T-helper 17 cell (primary cell): ENCODE measurements around the gene AXIN1. TPM values are rescaled to one million over a fixed set of nuclear protein-coding genes. Genes with fewer than 3 reads are reported as not detected.
A peak's percentile ranks its signal among the peaks of the same experiment; 100 is the strongest.
"Not testable (repeated sequence)": the region's sequence is repeated elsewhere in the genome, so short reads cannot be mapped to it uniquely, and the experiment has no call there.

Experiments used
- ATAC-seq: fragments of 150-1000 bp; cut with Tn5 transposase; 2 replicates; pipeline ENCODE4 v1.10.0; 2021; ENCODE audit warnings: mild to moderate bottlenecking, moderate library complexity
- DNase-seq, 3 donors: peaks; one replicate each; pipeline versions ENCODE4 v3.0.0 to v3.0.0-alpha.2; 2020 to 2021
- H3K9me3 ChIP-seq: one replicate; pipeline ENCODE4 v1.7.0; 2013; ENCODE audit warnings: low read length, mild to moderate bottlenecking; ENCODE audit not compliant: control insufficient read depth, poor library complexity, severe bottlenecking
- H3K27ac Mint-ChIP-seq: one replicate; pipeline ENCODE4 v1.8.0; 2022; ENCODE audit warnings: mild to moderate bottlenecking, moderate library complexity, mixed read lengths
- H3K27me3 Mint-ChIP-seq: one replicate; pipeline ENCODE4 v1.8.0; 2022; ENCODE audit warnings: mixed read lengths
- H3K36me3 Mint-ChIP-seq: one replicate; pipeline ENCODE4 v1.8.0; 2022; ENCODE audit warnings: low read depth, mixed read lengths
- H3K4me1 Mint-ChIP-seq: one replicate; pipeline ENCODE4 v1.8.0; 2022; ENCODE audit warnings: mild to moderate bottlenecking, mixed read lengths
- H3K4me3 Mint-ChIP-seq: one replicate; pipeline ENCODE4 v1.8.0; 2022; ENCODE audit warnings: mild to moderate bottlenecking, moderate library complexity, mixed read lengths
- total RNA-seq, 4 donors: library from RNA in 2 of 4; stranded (reverse) in 2 of 4; gene quantifications; one replicate each; pipeline ENCODE4 v1.2.3 and lab custom pipeline; 2022 to 2026

The AXIN1 gene
- total RNA-seq, 2 donors from 2014 or later, result 38.9 to 42.5 TPM

DNA sequence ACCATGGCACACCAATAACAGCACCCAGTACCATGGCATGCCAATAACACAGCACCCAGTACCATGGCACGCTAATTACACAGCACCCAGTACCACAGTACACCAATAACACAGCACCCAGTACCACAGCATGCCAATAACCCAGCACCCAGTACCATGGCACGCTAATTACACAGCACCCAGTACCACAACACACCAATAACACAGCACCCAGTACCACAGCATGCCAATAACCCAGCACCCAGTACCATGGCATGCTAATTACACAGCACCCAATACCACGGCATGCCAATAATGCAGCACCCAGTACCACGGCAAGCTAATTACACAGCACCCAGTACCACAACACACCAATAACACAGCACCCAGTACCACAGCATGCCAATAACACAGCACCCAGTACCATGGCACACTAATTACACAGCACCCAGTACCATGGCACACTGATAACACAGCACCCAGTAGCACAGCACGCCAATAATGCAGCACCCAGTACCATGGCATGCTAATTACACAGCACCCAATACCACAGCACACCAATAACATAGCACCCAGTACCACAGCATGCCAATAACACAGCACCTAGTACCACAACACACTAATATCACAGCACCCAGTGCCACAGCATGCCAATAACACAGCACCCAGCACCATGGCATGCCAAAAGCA is 18.2 kb downstream of the AXIN1 start:
- not testable (repeated sequence) for H3K36me3 Mint-ChIP-seq, H3K27me3 Mint-ChIP-seq, ATAC-seq, H3K9me3 ChIP-seq, DNase-seq, H3K4me3 Mint-ChIP-seq, H3K27ac Mint-ChIP-seq
- H3K4me1 Mint-ChIP-seq, result peaks cover 48% of the 10 kb centered on the region

GRCh38 chr16:333406-334094 is 19.0 kb downstream of the AXIN1 start:
- Mint-ChIP-seq H3K4me1 (peaks cover 44% of the 10 kb centered on the region), H3K27ac (no peak overlapping the region), H3K27me3 (no peaks in the 10 kb centered on the region), H3K4me3 (no peak overlapping the region), H3K36me3 (no peaks in the 10 kb centered on the region)
- no peaks in the 10 kb centered on the region for H3K9me3 ChIP-seq
- no peak for ATAC-seq
- no peak for DNase-seq

- not testable (repeated sequence) for DNase-seq, H3K36me3 Mint-ChIP-seq, ATAC-seq, H3K27me3 Mint-ChIP-seq, H3K9me3 ChIP-seq, H3K4me3 Mint-ChIP-seq
- Mint-ChIP-seq H3K27ac (peak overlapping the region; percentile 24), H3K4me1 (peaks cover 45% of the 10 kb centered on the region)
These were observed 21.2 kb downstream of the AXIN1 start for GRCh38 chr16:331181-331814.

DNA sequence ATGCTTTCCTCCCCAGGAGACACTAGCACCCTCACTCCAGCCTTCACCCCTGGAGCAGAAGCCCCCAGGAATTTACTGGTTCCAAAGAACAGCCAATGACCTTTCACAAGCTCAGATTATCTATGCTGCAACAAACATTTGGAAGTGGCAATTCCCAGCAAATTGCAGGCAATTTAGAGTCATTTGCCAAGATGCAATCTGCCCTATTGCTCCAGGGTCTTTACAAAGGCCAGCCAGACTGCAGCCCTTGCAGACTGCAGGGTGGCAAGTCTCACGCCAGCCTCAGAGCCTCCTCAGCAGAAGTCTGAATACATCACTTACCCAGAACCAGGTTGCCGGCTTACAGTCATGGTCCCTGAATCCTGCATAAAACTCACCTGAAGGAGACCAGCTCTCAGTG is 21.8 kb downstream of the AXIN1 start:
- no peaks in the 10 kb centered on the region for H3K27me3 Mint-ChIP-seq
- H3K4me1 Mint-ChIP-seq, result peaks cover 46% of the 10 kb centered on the region
- H3K9me3 ChIP-seq, result no peaks in the 10 kb centered on the region
- no peaks in the 10 kb centered on the region for H3K36me3 Mint-ChIP-seq
- no peak overlapping the region for H3K4me3 Mint-ChIP-seq
- ATAC-seq, result no peak
- no peak for DNase-seq
- H3K27ac Mint-ChIP-seq, result no peak overlapping the region

- ATAC-seq (no peak), DNase-seq (no peak)
- H3K9me3 ChIP-seq, result no peaks in the 10 kb centered on the region
- H3K27me3 Mint-ChIP-seq, result no peaks in the 10 kb centered on the region
- no peaks in the 10 kb centered on the region for H3K36me3 Mint-ChIP-seq
- peak overlapping the region; percentile 91 for H3K27ac Mint-ChIP-seq
- H3K4me1 Mint-ChIP-seq, result peaks cover 37% of the 10 kb centered on the region
- H3K4me3 Mint-ChIP-seq, result peak overlapping the region; percentile 84
These were observed 27.0 kb downstream of the AXIN1 start for GRCh38 chr16:325375-326145.

DNA sequence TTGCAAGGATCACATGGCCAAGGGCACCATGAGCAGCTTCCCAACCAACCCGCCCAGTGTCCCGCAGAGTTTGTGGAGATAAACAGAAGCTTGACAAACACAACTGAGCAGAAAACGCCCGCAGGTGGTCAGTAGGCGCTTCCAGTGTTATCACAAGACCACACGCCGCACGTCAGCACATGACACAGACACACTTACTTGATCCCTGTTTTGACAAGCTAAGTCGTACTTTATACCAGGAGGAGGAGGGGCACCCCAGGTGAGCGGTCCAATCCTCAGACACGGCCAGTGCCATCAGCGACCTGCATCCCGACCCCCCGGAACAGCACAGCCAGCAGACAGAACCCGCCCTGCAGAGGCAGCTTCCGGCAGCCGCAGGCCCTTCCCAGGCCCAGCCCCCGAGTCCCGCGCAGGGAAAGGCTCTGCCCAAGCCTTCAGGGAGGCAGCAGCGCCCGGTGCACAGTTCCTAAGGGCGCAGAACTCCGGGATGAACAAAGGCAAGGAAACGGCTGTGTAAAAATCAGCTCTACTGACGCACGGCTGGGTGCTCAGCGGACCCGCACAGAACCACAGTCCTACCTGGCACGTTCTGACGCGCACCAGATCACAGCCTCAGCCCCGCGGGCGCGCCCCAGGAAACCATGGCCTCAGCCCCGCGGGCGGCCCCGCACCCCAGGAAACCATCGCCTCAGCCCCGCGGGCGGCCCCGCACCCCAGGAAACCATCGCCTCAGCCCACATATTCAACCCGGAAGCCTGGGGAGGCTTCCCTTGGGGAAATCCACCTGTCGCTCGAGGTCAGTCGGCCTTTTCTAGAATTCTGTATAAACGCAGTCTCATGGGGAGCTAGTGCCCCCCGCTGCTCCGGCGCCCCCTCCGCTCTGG is 27.8 kb downstream of the AXIN1 start:
- peaks cover 38% of the 10 kb centered on the region for H3K4me1 Mint-ChIP-seq
- peak overlapping the region; percentile 84 for H3K4me3 Mint-ChIP-seq
- peak; percentile 88 for ATAC-seq

DNA sequence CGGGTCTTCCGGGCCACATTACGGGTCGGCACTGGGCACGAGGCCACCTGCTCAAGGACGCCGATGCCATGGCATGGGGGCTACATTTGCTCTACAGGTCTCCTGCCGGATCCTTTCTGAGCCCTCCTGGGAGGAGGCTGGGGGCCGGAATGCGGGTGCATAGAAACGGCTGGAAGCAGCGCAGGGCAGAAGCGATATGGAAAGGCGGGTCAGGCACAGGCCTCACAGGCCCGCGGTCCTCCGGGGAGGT is 28.4 kb downstream of the AXIN1 start:
- ATAC-seq (no peak), DNase-seq (no peak)
- no peaks in the 10 kb centered on the region for H3K9me3 ChIP-seq
- Mint-ChIP-seq H3K36me3 (peaks cover 5% of the 10 kb centered on the region), H3K27me3 (no peaks in the 10 kb centered on the region), H3K4me3 (peak overlapping the region; percentile 84), H3K4me1 (peaks cover 41% of the 10 kb centered on the region), H3K27ac (peak overlapping the region; percentile 91)

More for the DNA sequence above, 27.8 kb downstream of the AXIN1 start:
- Mint-ChIP-seq H3K27me3 (no peaks in the 10 kb centered on the region), H3K36me3 (peaks cover 4% of the 10 kb centered on the region), H3K27ac (peak overlapping the region; percentile 91)
- DNase-seq, result peak; percentile 67 to 79 (median 75)
- no peaks in the 10 kb centered on the region for H3K9me3 ChIP-seq

GRCh38 chr16:322476-323143 is 29.9 kb downstream of the AXIN1 start:
- peak overlapping the region; percentile 33 for H3K4me3 Mint-ChIP-seq
- DNase-seq (no peak), ATAC-seq (no peak)
- peaks cover 5% of the 10 kb centered on the region for H3K36me3 Mint-ChIP-seq
- no peaks in the 10 kb centered on the region for H3K9me3 ChIP-seq
- H3K27ac Mint-ChIP-seq, result peak overlapping the region; percentile 91
- peaks cover 47% of the 10 kb centered on the region for H3K4me1 Mint-ChIP-seq
- H3K27me3 Mint-ChIP-seq, result no peaks in the 10 kb centered on the region

- H3K9me3 ChIP-seq, result no peaks in the 10 kb centered on the region
- H3K4me1 Mint-ChIP-seq, result peaks cover 47% of the 10 kb centered on the region
- DNase-seq (no peak), ATAC-seq (no peak)
- H3K27me3 Mint-ChIP-seq, result no peaks in the 10 kb centered on the region
- no peak overlapping the region for H3K27ac Mint-ChIP-seq
- no peak overlapping the region for H3K4me3 Mint-ChIP-seq
- peaks cover 5% of the 10 kb centered on the region for H3K36me3 Mint-ChIP-seq
These were observed 31.0 kb downstream of the AXIN1 start for GRCh38 chr16:321532-321931.

DNA sequence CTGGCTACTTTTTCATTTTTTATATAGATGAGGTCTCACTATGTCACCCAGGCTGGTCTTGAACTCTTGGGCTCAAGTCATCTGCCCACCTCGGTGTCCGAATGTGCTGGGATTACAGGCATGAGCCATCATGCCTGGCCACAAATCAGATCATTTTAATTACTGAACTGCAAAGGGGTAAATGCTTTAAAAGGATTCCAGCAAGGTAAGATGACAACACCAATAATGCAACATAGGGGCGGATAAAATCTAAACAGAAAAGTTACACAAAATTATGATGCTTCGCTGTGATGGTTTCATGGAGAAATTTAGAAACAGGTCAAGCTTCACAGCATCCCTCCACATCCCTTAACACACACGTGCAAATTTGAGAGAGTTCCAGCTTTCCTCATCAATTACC is 32.3 kb downstream of the AXIN1 start:
- Mint-ChIP-seq H3K36me3 (peaks cover 5% of the 10 kb centered on the region), H3K4me3 (no peak overlapping the region), H3K4me1 (peaks cover 42% of the 10 kb centered on the region), H3K27ac (peak overlapping the region; percentile 87), H3K27me3 (no peaks in the 10 kb centered on the region)
- DNase-seq (no peak), ATAC-seq (no peak)
- H3K9me3 ChIP-seq, result no peaks in the 10 kb centered on the region

GRCh38 chr16:318628-319027 is 33.9 kb downstream of the AXIN1 start:
- Mint-ChIP-seq H3K4me1 (peaks cover 34% of the 10 kb centered on the region), H3K4me3 (no peak overlapping the region), H3K27ac (no peak overlapping the region), H3K27me3 (no peaks in the 10 kb centered on the region), H3K36me3 (peaks cover 5% of the 10 kb centered on the region)
- ATAC-seq (no peak), DNase-seq (no peak)
- no peaks in the 10 kb centered on the region for H3K9me3 ChIP-seq

- no peaks in the 10 kb centered on the region for H3K9me3 ChIP-seq
- Mint-ChIP-seq H3K27ac (no peak overlapping the region), H3K36me3 (peaks cover 5% of the 10 kb centered on the region), H3K27me3 (no peaks in the 10 kb centered on the region), H3K4me3 (peak overlapping the region; percentile 12), H3K4me1 (peaks cover 28% of the 10 kb centered on the region)
- DNase-seq (no peak), ATAC-seq (no peak)
These were observed 34.9 kb downstream of the AXIN1 start for GRCh38 chr16:317583-317982.
